COLO829 (cell line): Measurements from ENCODE around the gene TBX20.
"Not testable (repeated sequence)": the region's sequence is repeated elsewhere in the genome, so short reads cannot be mapped to it uniquely, and the experiment has no call there.

Source experiments
- DNase-seq: peaks from one replicate; pipeline ENCODE4 v3.0.0; 2012; ENCODE audit warnings: low spot score

TBX20 gene

DNA sequence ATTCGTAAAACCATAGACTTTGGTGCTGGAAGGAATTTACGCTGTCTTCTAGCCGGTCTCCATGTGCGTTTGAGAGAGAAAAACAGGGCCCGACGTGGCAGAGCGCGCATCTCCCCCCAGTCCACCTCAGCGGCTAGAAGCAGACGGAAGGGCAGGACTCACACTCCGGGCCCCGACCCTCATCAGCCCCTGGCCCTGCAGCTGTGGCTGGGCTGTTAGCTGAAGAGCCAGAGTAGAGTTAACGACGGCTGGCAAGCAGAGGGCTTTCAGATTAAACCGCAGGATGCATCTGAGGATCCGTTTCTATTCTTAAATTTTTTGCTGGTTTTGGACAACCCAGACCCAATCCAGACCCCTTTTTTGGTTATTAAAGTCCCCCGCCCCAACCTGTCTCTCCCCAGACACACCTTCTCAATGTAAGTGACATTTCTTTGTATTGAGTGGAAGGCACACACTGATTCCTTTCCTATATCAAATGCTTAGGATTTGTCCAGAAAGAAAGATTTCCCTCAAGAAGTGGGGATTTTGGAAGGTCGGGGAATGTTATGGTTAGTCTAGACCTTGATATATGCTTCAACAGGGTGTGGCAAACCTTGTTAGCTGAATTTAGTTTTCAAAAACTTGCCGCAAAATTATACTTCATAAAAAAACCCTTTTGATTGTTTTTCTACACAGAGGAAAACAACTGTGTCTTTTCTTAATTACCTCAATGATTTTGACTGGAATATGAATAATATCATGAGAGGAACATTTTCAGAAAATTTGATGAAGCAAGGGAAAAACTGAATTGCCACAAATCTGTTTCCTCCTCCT, 1.7 kb upstream of the TBX20 start:
- no peak for DNase-seq

GRCh38 chr7:35254496-35255442, 869 bp upstream of the TBX20 start:
- no peak for DNase-seq

DNA sequence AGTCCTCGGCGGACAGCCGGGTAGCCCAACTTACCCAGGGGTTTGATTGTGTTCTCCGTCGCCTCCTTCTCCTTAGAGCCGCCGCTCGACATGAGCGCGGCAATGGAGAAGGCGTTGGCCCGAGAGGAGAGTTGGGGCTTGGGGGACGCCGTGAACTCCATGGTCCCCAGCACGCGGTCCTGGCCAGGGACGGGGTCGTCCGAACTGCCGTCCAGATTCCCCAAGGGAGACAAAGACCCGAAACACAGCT, 515 bp downstream of the TBX20 start:
- no peak for DNase-seq

GRCh38 chr7:35252612-35253459, 1.1 kb downstream of the TBX20 start:
- no peak for DNase-seq

GRCh38 chr7:35251606-35252310, 2.1 kb downstream of the TBX20 start:
- DNase-seq, result no peak

- no peak for DNase-seq
Measured at GRCh38 chr7:35250941-35251340, 3.0 kb downstream of the TBX20 start.

- DNase-seq, result no peak
Measured at GRCh38 chr7:35250452-35250851, 3.4 kb downstream of the TBX20 start.

- DNase-seq, result no peak
Measured at GRCh38 chr7:35249537-35249907, 4.4 kb downstream of the TBX20 start.

GRCh38 chr7:35248576-35249536, 5.0 kb downstream of the TBX20 start:
- DNase-seq, result no peak

GRCh38 chr7:35246819-35247218, 7.1 kb downstream of the TBX20 start:
- no peak for DNase-seq

DNA sequence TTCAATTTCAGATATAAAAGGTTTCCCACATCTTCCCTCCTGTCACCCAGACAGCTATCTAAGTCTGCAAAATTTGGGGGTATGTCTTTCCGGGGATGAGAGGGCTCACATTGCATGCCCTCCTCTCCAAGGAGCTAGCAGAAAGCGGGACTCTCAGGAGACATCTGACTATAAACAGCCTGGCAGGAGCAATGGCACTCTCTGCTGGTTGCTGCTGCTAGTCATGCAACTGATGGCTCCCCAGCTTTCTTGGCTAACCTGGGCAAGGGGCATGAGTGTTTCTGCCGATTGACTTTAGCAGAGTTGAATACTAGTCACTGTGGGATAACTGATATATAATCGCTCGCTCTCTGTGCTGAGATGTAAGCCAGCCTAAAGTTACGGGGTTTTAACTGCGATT, 12.0 kb downstream of the TBX20 start:
- DNase-seq, result no peak

DNA sequence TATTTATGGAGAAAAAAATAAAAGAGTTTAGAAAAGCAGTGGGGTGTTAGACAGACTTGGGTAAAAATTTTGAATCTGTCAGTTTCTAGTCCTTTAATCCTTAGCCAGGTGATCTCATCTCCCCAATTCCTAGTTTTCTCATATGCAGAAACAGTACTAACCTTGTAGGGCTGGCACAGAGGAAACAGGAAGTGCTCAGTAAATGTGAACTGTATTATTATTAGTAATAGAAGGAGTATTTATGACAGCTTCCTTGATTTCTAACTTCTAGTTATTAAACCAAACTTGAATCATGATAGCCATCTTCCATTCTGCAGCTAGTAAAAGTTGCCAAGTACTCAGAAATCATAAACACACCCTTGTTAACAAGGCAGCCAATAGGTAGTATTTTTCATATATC, 12.5 kb downstream of the TBX20 start:
- no peak for DNase-seq

DNA sequence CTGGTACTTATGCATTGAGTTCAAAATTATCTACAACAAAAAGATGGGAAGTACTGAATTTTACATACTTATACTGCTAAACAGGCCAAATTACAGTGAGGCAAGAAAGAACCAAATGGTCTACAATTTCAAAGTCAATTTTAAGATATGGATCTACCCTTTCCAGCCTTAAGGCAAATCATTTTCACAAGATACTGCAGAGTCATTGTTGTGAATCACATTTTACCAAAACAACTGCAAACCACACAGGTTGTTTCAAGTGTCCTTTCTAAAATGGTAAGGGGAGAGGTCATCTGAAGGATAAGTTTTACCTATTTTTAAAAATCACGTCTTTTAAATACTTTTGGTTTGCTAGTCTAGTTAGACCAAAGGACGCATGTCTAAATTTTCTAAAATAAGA, 12.9 kb downstream of the TBX20 start:
- not testable (repeated sequence) for DNase-seq

DNA sequence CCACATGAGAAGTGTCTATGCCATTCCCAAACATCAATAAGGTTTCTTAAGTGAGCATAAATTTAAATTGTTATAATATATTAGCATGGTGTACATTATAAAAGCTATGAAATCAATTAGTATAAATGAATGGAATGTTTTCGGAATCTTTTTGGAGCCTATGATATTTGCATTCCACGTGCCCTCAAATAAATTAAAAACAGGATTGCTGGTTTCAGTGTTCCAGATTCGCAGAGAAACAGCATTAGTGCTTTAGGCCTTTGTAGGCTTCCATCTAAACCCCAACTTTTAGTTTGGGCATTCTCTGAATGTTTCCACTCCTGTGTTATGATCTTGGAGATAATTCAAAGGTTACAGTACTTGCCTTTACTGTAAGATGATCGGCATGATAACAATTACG, 15.4 kb downstream of the TBX20 start:
- not testable (repeated sequence) for DNase-seq

DNA sequence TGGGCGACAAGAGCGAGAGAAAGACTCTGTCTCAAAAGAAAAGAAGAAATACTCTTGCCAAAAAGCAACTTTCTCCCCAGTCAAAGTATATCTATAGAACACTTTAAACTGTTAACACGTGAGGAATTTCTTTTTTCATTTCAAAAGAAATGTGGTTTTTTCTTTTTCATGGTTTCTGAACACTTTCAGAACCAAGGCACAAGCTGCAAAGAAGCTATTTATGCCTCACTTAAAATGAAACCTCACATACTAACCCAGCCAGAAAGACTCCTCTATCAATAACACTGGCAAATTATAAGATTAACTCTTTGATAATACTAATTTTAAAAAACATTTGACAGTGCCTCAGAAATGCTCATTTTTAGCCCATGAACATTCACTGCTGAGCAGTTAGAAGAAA, 20.9 kb downstream of the TBX20 start:
- no peak for DNase-seq

GRCh38 chr7:35231221-35231620, 22.7 kb downstream of the TBX20 start:
- not testable (repeated sequence) for DNase-seq

DNA sequence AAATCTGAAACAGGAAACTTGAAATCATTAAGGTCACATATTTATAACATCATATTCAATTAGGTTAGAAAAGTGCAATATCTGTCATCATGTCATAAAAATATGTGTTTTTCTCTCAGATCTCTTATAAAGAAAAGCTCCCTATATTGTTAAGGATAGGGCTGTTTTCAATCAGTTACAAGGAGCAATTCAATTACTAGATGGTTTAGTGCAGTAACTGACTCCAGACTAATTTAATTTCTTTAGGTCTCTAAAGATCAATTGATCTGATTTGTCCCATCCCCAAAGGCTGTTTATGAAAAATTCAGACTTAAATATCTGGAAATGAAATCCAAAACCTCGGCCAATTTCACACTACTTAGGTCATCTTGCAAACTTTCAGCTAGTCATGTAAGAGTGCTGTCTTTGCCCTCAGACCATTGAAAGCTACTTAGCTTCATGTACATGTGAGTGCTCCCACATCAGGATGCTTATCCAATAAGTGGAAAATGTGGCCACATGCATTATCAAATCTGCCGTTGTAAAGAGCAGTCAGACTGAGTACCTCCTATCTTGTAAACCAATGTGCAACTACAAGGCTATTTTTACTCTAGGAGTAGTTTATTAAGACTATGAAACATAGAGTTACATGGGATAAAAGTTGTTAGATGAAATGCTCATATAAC, 24.7 kb downstream of the TBX20 start:
- DNase-seq, result not testable (repeated sequence)

DNA sequence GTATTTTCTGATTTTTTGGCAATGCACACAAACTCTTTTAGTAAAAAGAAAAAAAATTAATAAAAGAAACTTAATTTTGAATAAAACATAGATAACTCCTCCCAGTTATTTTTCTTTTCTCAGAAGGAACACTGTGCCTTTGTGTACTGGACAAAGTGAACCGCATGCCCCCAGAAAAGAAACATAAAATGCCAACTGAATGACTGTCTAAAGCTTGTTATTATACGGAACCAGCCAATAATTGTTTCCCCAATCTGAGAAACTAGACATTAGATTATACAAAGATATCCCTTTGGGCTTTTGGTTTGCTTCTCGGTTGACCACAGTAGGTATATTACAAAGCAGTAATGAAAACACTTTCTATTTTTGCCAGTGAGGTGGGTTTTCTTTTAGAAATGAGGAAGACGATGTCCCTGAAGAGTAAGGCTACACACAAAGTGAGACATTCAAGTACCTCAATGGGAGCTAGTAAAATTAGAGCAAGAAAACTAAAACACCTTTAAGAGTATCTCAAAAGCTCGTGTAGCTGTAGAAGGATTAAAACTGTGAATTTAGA, 25.3 kb downstream of the TBX20 start:
- DNase-seq, result not testable (repeated sequence)

GRCh38 chr7:35227438-35227837, 26.5 kb downstream of the TBX20 start:
- DNase-seq, result not testable (repeated sequence)

DNA sequence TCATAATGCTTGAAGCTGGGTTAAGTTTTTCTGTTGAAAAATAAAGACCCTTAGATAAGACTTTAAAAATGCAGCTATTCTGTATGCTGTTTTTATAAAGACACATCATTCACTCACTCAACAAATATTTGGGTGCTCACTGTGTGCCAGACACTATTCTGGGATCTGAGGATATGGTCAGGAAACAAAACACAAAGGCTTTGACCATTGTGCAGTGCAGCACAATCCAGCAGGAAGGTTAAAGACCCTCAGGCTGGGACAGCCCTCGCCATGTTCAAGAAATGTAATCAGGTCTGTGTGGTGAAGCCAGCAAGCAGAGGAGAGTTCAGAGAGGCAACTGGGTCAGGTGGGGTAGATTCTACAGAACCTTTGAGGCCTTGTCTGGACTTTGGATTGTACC, 31.5 kb downstream of the TBX20 start:
- not testable (repeated sequence) for DNase-seq
